Hepatocyte (in vitro differentiated cells): ENCODE data around the gene PDSS2.

Experiments
- EZH2phosphoT487 ChIP-seq: fragments of 200-600 bp; sonication (generic); IDR thresholded peaks from one replicate; pipeline ENCODE4 v1.6.1; 2018; ENCODE audit warnings: antibody characterized with exemption, mild to moderate bottlenecking, low read depth, moderate library complexity; ENCODE audit not compliant: unreplicated experiment, severe bottlenecking
- TF ChIP-seq, protein P1 (sequence below): fragments of 200-600 bp; sonication (generic); IDR thresholded peaks from 2 replicates; pipeline ENCODE4 v1.5.1; 2016; ENCODE audit warnings: antibody characterized with exemption, mild to moderate bottlenecking; ENCODE audit not compliant: poor library complexity

DNA sequence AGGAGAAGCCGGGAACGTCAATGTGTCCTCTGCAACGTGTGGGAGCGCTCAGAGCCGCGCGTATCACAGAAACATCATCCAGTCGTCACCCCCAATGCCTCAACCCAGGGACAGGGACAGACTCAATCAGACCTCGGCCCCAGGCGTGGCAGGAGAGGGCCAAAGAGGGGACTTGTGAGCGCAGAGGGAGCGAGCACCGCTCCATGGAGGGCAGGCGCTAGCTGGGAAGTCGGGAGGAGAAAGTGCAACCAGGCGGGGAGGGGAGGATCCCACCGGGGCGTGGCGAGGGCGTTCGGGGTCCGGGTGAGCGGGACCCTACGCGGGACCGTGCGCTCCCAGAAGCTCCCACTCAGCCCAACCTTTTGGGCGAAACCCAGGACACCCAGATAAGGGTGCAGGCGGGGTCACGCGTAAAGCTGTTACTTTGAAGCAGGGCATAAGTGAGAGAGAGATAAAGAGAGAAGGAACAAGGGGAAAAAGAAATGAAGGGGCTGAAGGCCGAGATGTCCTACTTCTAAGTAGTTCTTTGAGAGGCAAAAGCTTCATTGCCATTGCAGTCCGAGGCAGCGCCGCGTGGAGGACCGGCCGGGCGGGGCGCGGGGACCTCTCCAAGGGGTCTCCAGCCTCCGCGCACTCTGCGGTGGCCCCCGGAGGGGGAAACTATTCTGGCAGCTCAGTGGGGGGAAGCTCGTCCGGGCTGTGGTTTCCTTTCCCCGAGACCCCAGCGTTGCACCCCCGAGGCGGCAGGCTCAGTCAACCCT, 29.7 kb upstream of the PDSS2 start:
- TF ChIP-seq, protein P1, sequence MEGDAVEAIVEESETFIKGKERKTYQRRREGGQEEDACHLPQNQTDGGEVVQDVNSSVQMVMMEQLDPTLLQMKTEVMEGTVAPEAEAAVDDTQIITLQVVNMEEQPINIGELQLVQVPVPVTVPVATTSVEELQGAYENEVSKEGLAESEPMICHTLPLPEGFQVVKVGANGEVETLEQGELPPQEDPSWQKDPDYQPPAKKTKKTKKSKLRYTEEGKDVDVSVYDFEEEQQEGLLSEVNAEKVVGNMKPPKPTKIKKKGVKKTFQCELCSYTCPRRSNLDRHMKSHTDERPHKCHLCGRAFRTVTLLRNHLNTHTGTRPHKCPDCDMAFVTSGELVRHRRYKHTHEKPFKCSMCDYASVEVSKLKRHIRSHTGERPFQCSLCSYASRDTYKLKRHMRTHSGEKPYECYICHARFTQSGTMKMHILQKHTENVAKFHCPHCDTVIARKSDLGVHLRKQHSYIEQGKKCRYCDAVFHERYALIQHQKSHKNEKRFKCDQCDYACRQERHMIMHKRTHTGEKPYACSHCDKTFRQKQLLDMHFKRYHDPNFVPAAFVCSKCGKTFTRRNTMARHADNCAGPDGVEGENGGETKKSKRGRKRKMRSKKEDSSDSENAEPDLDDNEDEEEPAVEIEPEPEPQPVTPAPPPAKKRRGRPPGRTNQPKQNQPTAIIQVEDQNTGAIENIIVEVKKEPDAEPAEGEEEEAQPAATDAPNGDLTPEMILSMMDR, result no peak
- no peak for TF ChIP-seq EZH2phosphoT487
